SK-N-SH (cell line): ENCODE measurements around the gene HSPA4. TPM values are rescaled to one million over a fixed set of nuclear protein-coding genes. Genes with fewer than 3 reads are reported as not detected.
"Not testable (repeated sequence)": the region's sequence is repeated elsewhere in the genome, so short reads cannot be mapped to it uniquely, and the experiment has no call there.

Source experiments
- CTCF ChIA-PET: fragments of 300-600, 350-600 bp; formaldehyde crosslinking; extraction: SDS; loops from one replicate; lab custom pipeline; 2021; lab: Yijun Ruan, JAX
- POLR2A ChIA-PET: fragments of 350-600 bp; sonication (Branson Sonifier 250); formaldehyde crosslinking; extraction: SDS; loops from one replicate; lab custom pipeline; 2020; ENCODE audit warnings: antibody characterized with exemption, inconsistent platforms; lab: Yijun Ruan, JAX
- DNase-seq: peaks from one replicate; pipeline ENCODE4 v3.0.0; 2012
- H2AFZ ChIP-seq: fragments of 200-600 bp; sonication (generic); 2 replicates; pipeline ENCODE4 v1.8.1; 2016; ENCODE audit warnings: antibody characterized with exemption, mild to moderate bottlenecking, low read depth
- H3F3A ChIP-seq: fragments of 200-600 bp; sonication (generic); replicated peaks from 2 replicates; pipeline ENCODE3; 2016; ENCODE audit warnings: antibody characterized with exemption, mild to moderate bottlenecking; ENCODE audit not compliant: insufficient read depth
- H3K27ac ChIP-seq, 2 experiments: fragments of 200-500 bp in 1 of 2; fragments of 200-600 bp in 1 of 2; sonication (Bioruptor generic) in 1 of 2; sonication (generic), shearing (Covaris generic) in 1 of 2; 2 replicates each; pipeline versions ENCODE4 v1.5.1 to v1.6.1; 2014 to 2016; ENCODE audit warnings: low read depth in 2 of 2, inconsistent platforms in 1 of 2, low read length in 1 of 2, mild to moderate bottlenecking in 1 of 2, mixed read lengths in 1 of 2
- H3K27me3 ChIP-seq: fragments of 200-600 bp; sonication (generic), shearing (Covaris generic); 2 replicates; pipeline ENCODE4 v1.6.1; 2016; ENCODE audit warnings: mixed run types; ENCODE audit not compliant: insufficient read depth
- H3K36me3 ChIP-seq, 2 experiments: fragments of 200-500 bp in 1 of 2; fragments of 200-600 bp in 1 of 2; sonication (Bioruptor generic) in 1 of 2; sonication (generic) in 1 of 2; replicated peaks in 1 of 2; 2 replicates each; pipeline versions ENCODE3 to v1.5.1; 2014 to 2016; ENCODE audit warnings: low read length in 1 of 2, mild to moderate bottlenecking in 1 of 2; ENCODE audit not compliant: insufficient read depth in 2 of 2, control insufficient read depth in 1 of 2
- H3K4me1 ChIP-seq, 2 experiments: fragments of 200-500 bp in 1 of 2; fragments of 200-600 bp in 1 of 2; sonication (Bioruptor generic) in 1 of 2; sonication (generic), shearing (Covaris generic) in 1 of 2; 2 replicates each; pipeline versions ENCODE4 v1.5.1 to v1.6.1; 2014 to 2016; ENCODE audit warnings: low read depth in 1 of 2, low read length in 1 of 2, mixed run types in 1 of 2; ENCODE audit not compliant: insufficient read depth in 2 of 2, control insufficient read depth in 1 of 2
- H3K4me2 ChIP-seq: fragments of 200-600 bp; sonication (generic), shearing (Covaris generic); 2 replicates; pipeline ENCODE4 v1.6.1; 2017; ENCODE audit warnings: mixed run types
- H3K4me3 ChIP-seq, 2 experiments: fragments of 200-500 bp in 1 of 2; fragments of 200-600 bp in 1 of 2; sonication (Bioruptor generic) in 1 of 2; sonication (generic), shearing (Covaris generic) in 1 of 2; 2 replicates each; pipeline versions ENCODE4 v1.5.1 to v1.8.1; 2014 to 2016; ENCODE audit warnings: low read depth in 2 of 2, inconsistent platforms in 1 of 2, low read length in 1 of 2, mild to moderate bottlenecking in 1 of 2, mixed read lengths in 1 of 2, moderate library complexity in 1 of 2
- H3K79me2 ChIP-seq: fragments of 200-600 bp; sonication (generic); 2 replicates; pipeline ENCODE4 v1.8.1; 2017; ENCODE audit warnings: mild to moderate bottlenecking; ENCODE audit not compliant: insufficient read depth
- H3K9ac ChIP-seq: fragments of 200-600 bp; sonication (generic); 2 replicates; pipeline ENCODE4 v1.6.1; 2017; ENCODE audit warnings: mixed run types
- H3K9me2 ChIP-seq: fragments of 200-600 bp; sonication (generic); 2 replicates; pipeline ENCODE4 v1.6.1; 2017; ENCODE audit warnings: mixed run types
- H3K9me3 ChIP-seq: fragments of 200-600 bp; sonication (generic); 2 replicates; pipeline ENCODE4 v1.6.1; 2017; ENCODE audit warnings: mixed run types, mild to moderate bottlenecking, moderate library complexity
- H4K20me1 ChIP-seq: fragments of 200-600 bp; sonication (generic); 2 replicates; pipeline ENCODE4 v1.6.1; 2017; ENCODE audit warnings: mild to moderate bottlenecking, mixed run types; ENCODE audit not compliant: insufficient read depth
- CHD2 ChIP-seq: fragments of 150-350 bp; IDR thresholded peaks from 2 replicates; pipeline ENCODE4 v1.6.1; 2018; ENCODE audit warnings: low read length; ENCODE audit not compliant: partially characterized antibody
- ELF1 ChIP-seq: IDR thresholded peaks from 2 replicates; pipeline ENCODE4 v1.4.0; 2012
- FOXM1 ChIP-seq: IDR thresholded peaks from 2 replicates; pipeline ENCODE4 v1.4.0; 2012; ENCODE audit warnings: low read depth, mild to moderate bottlenecking
- GABPA ChIP-seq: IDR thresholded peaks from 2 replicates; pipeline ENCODE4 v1.4.0; 2012; ENCODE audit warnings: low read depth, mild to moderate bottlenecking
- GATA2 ChIP-seq: sonication (generic); formaldehyde crosslinking; IDR thresholded peaks from 2 replicates; pipeline ENCODE4 v1.5.0; 2020; ENCODE audit warnings: mild to moderate bottlenecking, missing genetic modification reagents
- JUND ChIP-seq: IDR thresholded peaks from 2 replicates; pipeline ENCODE4 v1.4.0; 2012
- POLR2AphosphoS5 ChIP-seq: IDR thresholded peaks from 2 replicates; pipeline ENCODE4 v1.6.1; 2012; ENCODE audit warnings: low read depth, low read length
- RCOR1 ChIP-seq: fragments of 150-350 bp; IDR thresholded peaks from 2 replicates; pipeline ENCODE4 v1.6.1; 2017; ENCODE audit warnings: antibody characterized with exemption, low read length
- RXRA ChIP-seq: IDR thresholded peaks from 2 replicates; pipeline ENCODE4 v1.4.0; 2012; ENCODE audit warnings: low read depth, mild to moderate bottlenecking, borderline replicate concordance
- TEAD4 ChIP-seq: IDR thresholded peaks from 2 replicates; pipeline ENCODE4 v1.4.0; 2012; ENCODE audit warnings: mild to moderate bottlenecking, borderline replicate concordance; ENCODE audit not compliant: insufficient read depth
- YY1 ChIP-seq: IDR thresholded peaks from 2 replicates; pipeline ENCODE4 v1.4.0; 2012; ENCODE audit warnings: low read depth, mild to moderate bottlenecking
- WGBS: methylation state at CpG from one replicate; pipeline ENCODE4 v1.1.6; 2017; ENCODE audit warnings: low lambda C conversion rate; 5-methylcytosine and 5-hydroxymethylcytosine counted together
- polyA plus RNA-seq, 3 experiments: library from polyadenylated mRNA; depleted of rRNA; stranded (reverse); fragments of >200 nt; gene quantifications; 2 replicates each; pipeline ENCODE4 v1.2.3, GENCODE V29; 2012
- TF ChIP-seq, protein P1 (sequence below): IDR thresholded peaks from 2 replicates; pipeline ENCODE4 v1.4.0; 2012; ENCODE audit warnings: low read depth, borderline replicate concordance
- TF ChIP-seq, protein P2 (sequence below): IDR thresholded peaks from 2 replicates; pipeline ENCODE4; 2012

Gene HSPA4
- polyA plus RNA-seq, 1 of the 3 experiments (the other 2 are of a cell fraction), result 18.8 TPM

- TF ChIP-seq, protein P1, sequence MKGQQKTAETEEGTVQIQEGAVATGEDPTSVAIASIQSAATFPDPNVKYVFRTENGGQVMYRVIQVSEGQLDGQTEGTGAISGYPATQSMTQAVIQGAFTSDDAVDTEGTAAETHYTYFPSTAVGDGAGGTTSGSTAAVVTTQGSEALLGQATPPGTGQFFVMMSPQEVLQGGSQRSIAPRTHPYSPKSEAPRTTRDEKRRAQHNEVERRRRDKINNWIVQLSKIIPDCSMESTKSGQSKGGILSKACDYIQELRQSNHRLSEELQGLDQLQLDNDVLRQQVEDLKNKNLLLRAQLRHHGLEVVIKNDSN, result no peak
These were observed 30.3 kb downstream of the HSPA4 start (continued) for GRCh38 chr5:133082128-133082527.

DNA sequence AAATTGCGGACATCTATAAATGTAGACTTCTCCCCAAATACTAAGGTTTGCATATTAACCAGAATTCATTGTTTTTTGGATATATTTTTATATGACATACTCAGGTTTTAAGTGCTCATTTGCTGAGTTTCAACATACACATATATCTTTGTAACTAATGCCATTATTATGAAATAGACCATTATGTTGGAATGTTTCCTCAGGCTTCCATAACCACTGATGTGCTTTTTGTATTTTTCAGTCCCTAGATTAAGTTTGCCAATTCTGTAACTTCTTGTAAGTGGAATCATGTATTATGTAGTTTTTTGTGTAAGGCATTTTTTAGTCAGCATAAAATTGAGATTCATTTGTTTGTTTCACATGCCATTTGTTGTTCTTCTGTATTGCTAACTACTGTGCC is 32.1 kb downstream of the HSPA4 start:
- TF ChIP-seq TEAD4 (no peak), POLR2AphosphoS5 (no peak), YY1 (no peak), FOXM1 (no peak), ELF1 (no peak), RCOR1 (no peak), CHD2 (no peak), GATA2 (CRISPR knock-in tag) (no peak), GABPA (no peak), JUND (no peak), RXRA (no peak)
- TF ChIP-seq, protein P2, sequence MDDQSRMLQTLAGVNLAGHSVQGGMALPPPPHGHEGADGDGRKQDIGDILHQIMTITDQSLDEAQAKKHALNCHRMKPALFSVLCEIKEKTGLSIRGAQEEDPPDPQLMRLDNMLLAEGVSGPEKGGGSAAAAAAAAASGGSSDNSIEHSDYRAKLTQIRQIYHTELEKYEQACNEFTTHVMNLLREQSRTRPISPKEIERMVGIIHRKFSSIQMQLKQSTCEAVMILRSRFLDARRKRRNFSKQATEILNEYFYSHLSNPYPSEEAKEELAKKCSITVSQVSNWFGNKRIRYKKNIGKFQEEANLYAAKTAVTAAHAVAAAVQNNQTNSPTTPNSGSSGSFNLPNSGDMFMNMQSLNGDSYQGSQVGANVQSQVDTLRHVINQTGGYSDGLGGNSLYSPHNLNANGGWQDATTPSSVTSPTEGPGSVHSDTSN, result no peak
- no peak for DNase-seq
- no peak overlapping the region for H3K4me3 ChIP-seq
- POLR2A ChIA-PET, result no interaction called here
- H2AFZ ChIP-seq, result no peak overlapping the region
- peaks cover 41% of the 10 kb centered on the region for H4K20me1 ChIP-seq
- H3K79me2 ChIP-seq, result peaks cover 80% of the 10 kb centered on the region
- H3K36me3 ChIP-seq, result peaks cover 25 to 62% of the 10 kb centered on the region in 2 experiments
- H3K9me3 ChIP-seq, result no peaks in the 10 kb centered on the region
- WGBS, result 90% methylated on average over 1 of the region's 1 CpG
- H3K27ac ChIP-seq, result no peak overlapping the region
- H3F3A ChIP-seq, result no peaks in the 10 kb centered on the region
- H3K9me2 ChIP-seq, result no peaks in the 10 kb centered on the region
- CTCF ChIA-PET, result interaction anchor here (0.6 kb wide), 1 partner anchor 909 kb away, joined by 3 read pairs; no protein-coding TSS in a partner anchor
- no peak overlapping the region for H3K4me2 ChIP-seq
- H3K27me3 ChIP-seq, result no peaks in the 10 kb centered on the region
- H3K9ac ChIP-seq, result no peak overlapping the region
- H3K4me1 ChIP-seq, result no peaks in the 10 kb centered on the region

GRCh38 chr5:133085171-133085570 is 33.4 kb downstream of the HSPA4 start:
- Histone ChIP-seq H4K20me1 (peaks cover 29% of the 10 kb centered on the region), H3K36me3 (peaks cover 36 to 73% of the 10 kb centered on the region in 2 experiments), H3K79me2 (peaks cover 67% of the 10 kb centered on the region)
- POLR2A ChIA-PET, H3K27ac ChIP-seq, H3K4me3 ChIP-seq, DNase-seq, H3K9me2 ChIP-seq, H3K4me2 ChIP-seq, H3K4me1 ChIP-seq, H3K9ac ChIP-seq, H3K27me3 ChIP-seq, H2AFZ ChIP-seq, H3F3A ChIP-seq, H3K9me3 ChIP-seq: not testable (repeated sequence)
- 95% methylated on average over 6 of the region's 6 CpGs for WGBS
- CTCF ChIA-PET, result interaction anchor here (0.7 kb wide), 1 partner anchor 163 kb away, joined by 3 read pairs; no protein-coding TSS in a partner anchor
